ENCODE measurements around the gene SLC66A2. TPM values are rescaled to one million over a fixed set of nuclear protein-coding genes. Genes with fewer than 3 reads are reported as not detected.
"Not testable (repeated sequence)": the region's sequence is repeated elsewhere in the genome, so short reads cannot be mapped to it uniquely, and the experiment has no call there.

Gene SLC66A2
- total RNA-seq (2014; rRNA removed; shearing (Covaris generic)) = 19.6 and 28.6 TPM in 2 replicates

DNA sequence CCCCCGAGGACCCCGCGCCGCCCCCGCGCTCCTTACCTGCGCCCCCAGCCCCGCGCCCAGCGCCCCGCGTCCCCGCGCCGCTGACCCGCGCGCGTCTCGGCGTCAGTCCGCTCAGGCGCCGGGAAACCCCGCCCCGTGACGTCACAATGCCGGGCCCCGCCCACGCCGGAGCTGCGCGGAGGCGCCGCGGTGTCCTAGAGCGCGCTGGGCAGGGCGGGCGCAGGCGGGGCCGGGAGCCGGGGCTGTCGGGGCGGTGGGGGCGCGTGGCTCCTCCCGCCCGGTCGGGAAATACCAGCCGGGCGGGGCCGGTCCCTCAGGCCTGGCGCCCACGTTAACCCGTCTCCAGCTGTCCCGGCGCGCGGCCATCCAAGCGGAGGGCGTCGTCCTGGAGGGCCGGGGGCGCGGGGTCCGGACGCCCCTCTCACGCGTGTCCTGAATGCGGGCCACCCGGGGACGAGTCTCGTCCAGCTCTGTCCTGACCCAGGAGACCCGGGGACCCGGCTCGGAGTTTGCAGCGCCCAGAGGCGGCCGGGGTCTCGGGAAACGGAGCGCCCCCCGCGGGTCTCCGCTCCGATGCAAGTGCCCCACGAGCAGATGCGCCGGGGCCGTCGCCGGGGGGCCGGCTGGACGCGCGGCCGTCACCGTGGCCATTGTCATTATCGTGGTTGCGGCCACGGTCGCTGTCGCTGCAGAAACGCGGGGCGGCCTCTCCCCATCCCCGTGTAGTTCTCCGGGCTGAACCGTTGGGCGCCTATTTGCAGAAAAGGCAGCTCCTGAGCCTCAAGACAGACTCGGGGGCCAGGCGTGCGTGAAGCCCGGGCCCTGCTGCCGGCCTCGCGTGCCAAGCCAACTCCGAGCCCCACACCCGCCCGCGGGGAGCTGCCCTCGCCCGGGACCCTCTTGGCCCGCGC lies at the start of gene SLC66A2:
TSS of gene SLC66A2 (minus strand) at position 109 of the 911 bp plus-strand sequence. CDS start 727 bp downstream, outside the sequence.
- DNase-seq = peak; percentile 98
- H3K27me3 ChIP-seq (ENCODE audit: control insufficient read depth, insufficient read depth, low read length) = peaks cover 57% of the 10 kb centered on the region

DNA sequence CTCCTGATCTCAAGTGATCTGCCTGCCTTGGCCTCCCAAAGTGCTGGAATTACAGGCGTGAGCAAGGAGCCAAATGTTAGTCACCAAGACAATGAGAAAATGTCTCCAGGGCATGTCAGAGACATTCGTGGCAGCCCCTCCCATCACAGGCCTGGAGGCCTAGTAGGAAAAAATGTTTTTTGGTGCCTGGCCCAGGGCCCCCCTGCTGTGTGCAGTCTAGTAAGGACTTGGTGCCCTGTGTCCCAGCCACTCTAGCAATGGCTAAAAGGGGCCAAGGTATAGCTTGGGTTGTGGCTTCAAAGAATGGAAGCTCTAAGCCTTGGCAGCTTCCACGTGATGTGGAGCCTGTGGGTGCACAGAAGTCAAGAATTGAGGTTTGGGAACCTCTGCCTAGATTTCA lies 49.4 kb upstream of the SLC66A2 start:
- Histone ChIP-seq H3K27me3 (ENCODE audit: control insufficient read depth, insufficient read depth, low read length) (no peaks in the 10 kb centered on the region), H3K36me3 (replicated peaks; ENCODE audit: control insufficient read depth, insufficient read depth, low read length) (no peaks in the 10 kb centered on the region), H3K4me3 (ENCODE audit: insufficient read depth, low read depth, low read length) (no peak overlapping the region)
- DNase-seq = no peak

More for the DNA sequence above, at the start of gene SLC66A2:
- Histone ChIP-seq H3K4me3 (ENCODE audit: insufficient read depth, low read depth, low read length) (peak within 1 kb of the TSS; percentile 64), H3K36me3 (replicated peaks; ENCODE audit: control insufficient read depth, insufficient read depth, low read length) (no peaks in the 10 kb centered on the region)

DNA sequence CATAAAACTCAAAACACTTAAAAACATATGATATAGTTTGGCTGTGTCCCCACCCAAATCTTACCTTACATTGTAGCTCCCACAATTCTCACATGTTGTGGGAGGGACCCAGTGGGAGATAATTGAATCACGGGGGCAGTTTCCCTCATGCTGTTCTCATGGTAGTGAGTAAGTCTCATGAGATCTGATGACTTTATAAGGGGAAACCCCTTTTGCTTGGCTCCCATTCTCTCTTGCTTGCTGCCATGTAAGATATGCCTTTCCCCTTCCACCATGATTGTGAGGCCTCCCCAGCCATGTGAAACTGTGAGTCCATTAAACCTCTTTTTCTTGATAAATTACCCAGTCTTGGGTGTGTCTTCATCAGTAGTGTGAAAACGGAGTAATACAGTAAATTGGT lies 48.2 kb upstream of the SLC66A2 start:
- not testable (repeated sequence) for H3K27me3 ChIP-seq (ENCODE audit: control insufficient read depth, insufficient read depth, low read length); H3K36me3 ChIP-seq (replicated peaks; ENCODE audit: control insufficient read depth, insufficient read depth, low read length); DNase-seq; H3K4me3 ChIP-seq (ENCODE audit: insufficient read depth, low read depth, low read length)

DNA sequence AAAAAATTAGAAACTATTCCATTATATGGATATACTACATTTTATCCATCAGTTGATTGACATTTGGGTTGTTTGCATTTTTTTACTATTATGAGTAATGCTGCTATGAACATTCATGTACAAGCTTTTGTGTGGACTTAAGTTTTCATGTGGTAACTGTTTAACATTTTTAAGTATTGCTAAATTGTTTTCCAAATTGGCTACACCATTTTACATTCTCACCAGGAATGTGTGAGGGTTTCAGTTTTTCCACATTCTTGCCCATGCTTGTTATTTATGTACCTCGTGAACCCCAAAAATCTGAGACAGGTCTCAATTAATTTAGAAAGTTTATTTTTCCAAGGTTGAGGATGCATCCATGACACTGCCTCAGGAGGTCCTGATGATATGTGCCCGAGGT lies 40.0 kb upstream of the SLC66A2 start:
- H3K4me3 ChIP-seq (ENCODE audit: insufficient read depth, low read depth, low read length) = no peak overlapping the region
- DNase-seq = no peak
- no peaks in the 10 kb centered on the region; the same call in 1 of the 2 replicates for H3K36me3 ChIP-seq (replicated peaks; ENCODE audit: control insufficient read depth, insufficient read depth, low read length)
- no peaks in the 10 kb centered on the region for H3K27me3 ChIP-seq (ENCODE audit: control insufficient read depth, insufficient read depth, low read length)

DNA sequence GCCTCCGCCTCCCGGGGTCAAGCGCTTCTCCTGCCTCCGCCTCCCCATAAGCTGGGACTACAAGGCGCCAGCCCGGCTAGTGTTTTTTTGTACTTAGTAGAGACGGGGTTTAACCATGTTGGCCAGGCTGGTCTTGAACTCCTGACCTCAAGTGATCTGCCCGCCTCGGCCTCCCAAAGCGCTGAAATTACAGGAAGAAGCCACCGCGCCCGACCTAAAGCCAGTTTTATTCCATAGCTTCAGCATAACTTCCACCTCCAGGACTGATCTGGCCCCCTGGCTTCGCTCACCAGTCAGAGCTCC lies 37.7 kb upstream of the SLC66A2 start:
- H3K27me3 ChIP-seq (ENCODE audit: control insufficient read depth, insufficient read depth, low read length) = no peaks in the 10 kb centered on the region
- H3K4me3 ChIP-seq (ENCODE audit: insufficient read depth, low read depth, low read length) = peak overlapping the region; percentile 97
- DNase-seq = no peak
- peaks cover 7% of the 10 kb centered on the region for H3K36me3 ChIP-seq (replicated peaks; ENCODE audit: control insufficient read depth, insufficient read depth, low read length)

DNA sequence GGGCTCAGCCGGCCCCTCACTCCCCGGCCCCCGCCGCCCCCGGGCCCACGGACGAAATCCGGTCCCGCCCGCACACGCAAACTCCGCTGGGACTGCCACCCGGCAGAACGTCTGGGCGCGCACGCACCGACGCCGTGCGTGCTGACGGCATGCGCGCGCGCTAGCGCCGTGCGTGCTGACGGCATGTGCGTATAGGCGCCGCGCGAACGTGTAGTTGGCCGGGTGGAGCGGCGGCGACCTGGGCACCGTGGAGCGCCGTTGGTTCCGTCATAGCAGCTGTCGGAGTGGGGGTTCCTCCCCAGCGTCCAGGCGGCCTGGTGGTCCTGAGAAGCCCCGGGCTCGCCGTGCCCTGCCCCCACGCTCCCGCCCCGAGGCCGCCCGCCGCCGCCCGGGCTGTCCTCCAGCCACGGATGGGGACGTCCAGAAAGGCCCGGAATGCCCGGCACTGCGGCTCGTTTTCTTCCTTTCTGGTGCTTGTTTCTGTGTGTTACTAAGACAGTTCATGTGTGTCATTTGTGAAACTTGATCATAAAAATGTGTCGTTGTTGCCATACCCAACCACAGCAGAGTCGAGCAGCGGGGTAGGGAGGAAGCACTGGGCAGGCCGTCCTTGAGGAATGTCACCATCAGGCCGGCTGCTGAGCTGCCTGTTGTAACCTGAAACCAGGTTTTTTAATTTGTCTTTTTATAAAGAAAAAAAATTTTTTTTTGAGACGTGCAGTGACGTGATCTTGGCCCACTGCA lies 37.2 kb upstream of the SLC66A2 start, which contains the start of gene TXNL4A:
TSS of gene TXNL4A (minus strand) at position 113 of the 744 bp plus-strand sequence. CDS start 171 bp downstream, outside the sequence.
- DNase-seq = peak; percentile 91
- H3K36me3 ChIP-seq (replicated peaks; ENCODE audit: control insufficient read depth, insufficient read depth, low read length) = peaks cover 7% of the 10 kb centered on the region
- H3K4me3 ChIP-seq (ENCODE audit: insufficient read depth, low read depth, low read length) = peak within 1 kb of the TSS; percentile 97
- H3K27me3 ChIP-seq (ENCODE audit: control insufficient read depth, insufficient read depth, low read length) = no peaks in the 10 kb centered on the region

DNA sequence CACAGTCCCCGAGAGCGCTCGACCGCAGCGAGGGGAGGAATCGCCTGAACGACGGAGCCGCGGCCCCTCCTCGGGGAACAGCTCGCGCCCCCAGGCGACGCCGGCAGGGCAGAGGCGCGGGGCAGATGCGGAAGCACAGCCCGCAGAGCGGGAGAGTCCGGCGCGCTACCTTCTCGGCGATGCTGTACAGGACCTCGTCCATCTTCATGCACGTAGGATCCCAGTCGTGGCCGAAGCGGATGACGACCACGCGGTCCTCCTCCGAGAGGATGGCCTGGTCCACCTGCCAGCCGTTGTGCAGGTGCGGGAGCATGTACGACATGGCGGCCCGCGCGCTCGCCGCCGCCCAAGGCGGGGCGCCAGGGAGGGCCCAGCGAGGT lies 36.6 kb upstream of the SLC66A2 start:
- peaks cover 7% of the 10 kb centered on the region for H3K36me3 ChIP-seq (replicated peaks; ENCODE audit: control insufficient read depth, insufficient read depth, low read length)
- no peak for DNase-seq

DNA sequence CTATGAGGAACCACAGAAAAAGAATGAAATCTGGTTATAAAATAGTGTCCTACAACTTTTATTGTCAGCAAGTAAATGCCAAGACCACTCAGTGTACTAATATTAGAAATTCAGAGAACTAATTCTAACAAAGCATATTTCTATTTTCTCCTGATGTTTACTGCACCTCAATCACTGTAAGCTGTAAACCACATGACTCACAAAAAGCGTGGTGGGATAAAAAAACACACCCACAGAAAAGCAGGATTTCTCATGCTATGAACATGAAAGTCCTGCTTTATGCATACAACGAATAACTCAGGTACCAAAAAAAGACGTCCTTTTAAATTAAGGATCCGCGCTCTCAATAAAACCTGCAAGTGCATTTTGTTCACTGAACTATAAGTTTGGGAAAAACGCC lies 36.1 kb upstream of the SLC66A2 start:
- Histone ChIP-seq H3K4me3 (ENCODE audit: insufficient read depth, low read depth, low read length) (peak overlapping the region; percentile 97), H3K36me3 (replicated peaks; ENCODE audit: control insufficient read depth, insufficient read depth, low read length) (peaks cover 7% of the 10 kb centered on the region), H3K27me3 (ENCODE audit: control insufficient read depth, insufficient read depth, low read length) (no peaks in the 10 kb centered on the region)
- DNase-seq = no peak

More for the DNA sequence above, 36.6 kb upstream of the SLC66A2 start:
- H3K4me3 ChIP-seq (ENCODE audit: insufficient read depth, low read depth, low read length) = peak overlapping the region; percentile 97
- H3K27me3 ChIP-seq (ENCODE audit: control insufficient read depth, insufficient read depth, low read length) = no peaks in the 10 kb centered on the region

DNA sequence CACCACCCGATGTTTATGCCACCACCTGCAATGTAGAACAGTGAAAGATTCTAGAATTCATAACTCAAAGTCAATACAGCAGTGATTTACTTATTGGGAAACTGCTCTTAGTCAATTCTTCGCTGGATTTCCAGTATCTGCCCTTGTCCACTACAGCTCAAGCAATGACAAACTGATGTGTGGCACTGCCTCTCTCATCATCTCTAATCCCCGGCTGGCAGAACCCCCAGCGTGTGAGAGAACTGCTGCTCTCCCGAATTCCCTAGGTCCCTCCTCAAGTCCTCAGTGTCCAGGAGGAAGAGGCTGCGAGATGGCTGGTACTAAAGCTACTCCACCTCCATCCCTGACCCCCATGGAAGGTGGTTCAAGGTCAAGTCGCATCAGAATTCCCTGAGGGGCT lies 35.3 kb upstream of the SLC66A2 start:
- H3K27me3 ChIP-seq (ENCODE audit: control insufficient read depth, insufficient read depth, low read length) = no peaks in the 10 kb centered on the region
- no peak for DNase-seq

DNA sequence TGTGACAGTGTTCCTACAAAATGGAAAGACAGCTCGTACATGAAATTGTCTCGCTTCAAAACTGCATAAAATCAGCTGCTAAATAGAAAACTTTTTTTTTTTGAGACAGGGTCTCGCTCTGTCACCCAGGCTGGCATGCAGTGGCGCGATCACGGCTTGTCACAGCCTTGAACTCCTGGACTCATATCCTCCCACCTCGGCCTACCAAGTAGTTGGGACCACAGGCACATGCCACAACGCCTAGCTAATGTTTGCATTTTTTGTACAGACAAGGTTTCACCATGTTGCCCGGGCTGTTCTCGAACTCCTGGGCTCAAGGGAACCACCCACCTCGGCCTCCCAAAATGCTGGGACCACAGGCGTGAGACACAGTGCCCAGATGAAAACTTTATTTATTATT lies 33.7 kb upstream of the SLC66A2 start:
- Histone ChIP-seq H3K36me3 (replicated peaks; ENCODE audit: control insufficient read depth, insufficient read depth, low read length) (peaks cover 7% of the 10 kb centered on the region), H3K27me3 (ENCODE audit: control insufficient read depth, insufficient read depth, low read length) (no peaks in the 10 kb centered on the region), H3K4me3 (ENCODE audit: insufficient read depth, low read depth, low read length) (no peak overlapping the region)
- DNase-seq = no peak

More for the DNA sequence above, 35.3 kb upstream of the SLC66A2 start:
- Histone ChIP-seq H3K4me3 (ENCODE audit: insufficient read depth, low read depth, low read length) (no peak overlapping the region), H3K36me3 (replicated peaks; ENCODE audit: control insufficient read depth, insufficient read depth, low read length) (peaks cover 7% of the 10 kb centered on the region)

DNA sequence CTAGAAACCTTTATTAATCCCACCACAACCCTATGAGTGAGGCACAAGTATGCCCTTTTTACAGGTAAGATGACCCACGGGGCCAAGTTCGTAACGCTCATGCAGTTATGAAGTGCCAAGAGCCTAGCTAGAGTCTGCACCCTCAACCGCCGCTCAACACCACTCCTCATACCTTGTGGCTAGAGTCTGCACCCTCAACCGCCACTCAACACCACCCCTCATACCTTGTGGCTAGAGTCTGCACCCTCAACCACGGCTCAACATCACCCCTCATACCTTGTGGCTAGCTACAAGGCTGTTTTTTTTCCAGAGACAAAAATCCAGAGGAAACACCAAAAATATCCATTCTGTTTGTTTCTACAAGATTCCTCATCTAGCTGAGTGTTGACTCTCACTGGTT lies 32.3 kb upstream of the SLC66A2 start:
- Histone ChIP-seq H3K4me3 (ENCODE audit: insufficient read depth, low read depth, low read length) (no peak overlapping the region), H3K27me3 (ENCODE audit: control insufficient read depth, insufficient read depth, low read length) (no peaks in the 10 kb centered on the region), H3K36me3 (replicated peaks; ENCODE audit: control insufficient read depth, insufficient read depth, low read length) (peaks cover 7% of the 10 kb centered on the region)
- no peak for DNase-seq

DNA sequence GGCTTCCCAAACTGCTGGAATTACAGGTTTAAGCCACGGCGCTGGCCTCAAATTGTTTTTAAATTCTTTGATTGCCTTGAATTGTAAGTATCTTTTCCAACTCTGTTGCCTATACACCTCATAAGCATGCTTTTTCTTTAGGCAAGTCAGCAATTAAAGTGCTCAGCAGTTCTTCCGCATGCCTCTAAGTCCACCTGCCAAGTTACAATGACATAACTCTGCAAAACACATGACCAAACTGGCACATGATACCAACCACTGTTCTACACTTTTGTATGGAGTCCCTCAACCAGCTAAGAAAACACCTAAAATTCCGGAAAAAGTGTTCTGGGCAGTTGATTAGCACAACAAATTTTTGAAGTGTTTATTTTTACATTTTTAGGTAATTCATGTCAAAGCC lies 31.8 kb upstream of the SLC66A2 start:
- no peaks in the 10 kb centered on the region for H3K27me3 ChIP-seq (ENCODE audit: control insufficient read depth, insufficient read depth, low read length)
- peaks cover 7% of the 10 kb centered on the region for H3K36me3 ChIP-seq (replicated peaks; ENCODE audit: control insufficient read depth, insufficient read depth, low read length)
- H3K4me3 ChIP-seq (ENCODE audit: insufficient read depth, low read depth, low read length) = no peak overlapping the region
- no peak for DNase-seq

DNA sequence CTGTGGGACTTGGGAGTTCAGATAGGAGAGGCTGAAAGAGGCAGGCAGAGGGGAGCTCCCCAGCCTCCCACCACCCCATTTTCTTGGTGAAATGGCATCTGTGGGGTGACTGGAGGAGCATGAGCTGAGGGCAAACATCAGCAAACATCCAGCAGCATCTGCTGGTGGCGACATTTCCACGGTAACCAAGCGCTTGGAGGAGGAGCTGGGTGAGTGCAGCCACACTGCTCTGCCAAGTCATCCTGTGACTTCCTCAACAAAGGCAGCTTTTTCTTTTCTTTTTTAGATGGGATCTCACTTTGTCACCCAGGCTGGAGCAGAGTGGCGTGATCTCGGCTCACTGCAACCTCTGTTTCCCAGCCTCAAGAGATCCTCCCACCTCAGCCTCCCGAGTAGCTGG lies 31.3 kb upstream of the SLC66A2 start:
- Histone ChIP-seq H3K4me3 (ENCODE audit: insufficient read depth, low read depth, low read length) (no peak overlapping the region), H3K27me3 (ENCODE audit: control insufficient read depth, insufficient read depth, low read length) (no peaks in the 10 kb centered on the region), H3K36me3 (replicated peaks; ENCODE audit: control insufficient read depth, insufficient read depth, low read length) (peaks cover 7% of the 10 kb centered on the region)
- DNase-seq = no peak

DNA sequence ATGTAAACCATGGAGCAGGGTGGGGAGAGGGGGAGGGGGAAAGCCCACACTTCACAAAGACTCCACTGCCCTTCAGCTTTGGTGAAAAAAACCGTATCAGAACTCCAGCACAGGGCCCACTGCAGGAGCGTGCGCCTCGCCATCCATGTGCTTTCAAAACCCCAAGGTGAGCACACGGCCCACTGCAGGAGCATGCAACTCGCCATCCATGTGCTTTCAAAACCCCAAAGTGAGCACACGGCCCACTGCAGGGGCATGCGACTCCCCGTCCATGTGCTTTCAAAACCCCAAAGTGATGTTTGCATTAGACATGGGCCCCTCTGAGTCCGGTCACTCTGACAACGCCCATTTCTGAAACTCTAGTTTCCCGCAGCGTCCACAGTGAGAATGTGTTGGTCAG lies 29.1 kb upstream of the SLC66A2 start:
- Histone ChIP-seq H3K4me3 (ENCODE audit: insufficient read depth, low read depth, low read length) (no peak overlapping the region), H3K36me3 (replicated peaks; ENCODE audit: control insufficient read depth, insufficient read depth, low read length) (peaks cover 12% of the 10 kb centered on the region), H3K27me3 (ENCODE audit: control insufficient read depth, insufficient read depth, low read length) (no peaks in the 10 kb centered on the region)
- DNase-seq = no peak

DNA sequence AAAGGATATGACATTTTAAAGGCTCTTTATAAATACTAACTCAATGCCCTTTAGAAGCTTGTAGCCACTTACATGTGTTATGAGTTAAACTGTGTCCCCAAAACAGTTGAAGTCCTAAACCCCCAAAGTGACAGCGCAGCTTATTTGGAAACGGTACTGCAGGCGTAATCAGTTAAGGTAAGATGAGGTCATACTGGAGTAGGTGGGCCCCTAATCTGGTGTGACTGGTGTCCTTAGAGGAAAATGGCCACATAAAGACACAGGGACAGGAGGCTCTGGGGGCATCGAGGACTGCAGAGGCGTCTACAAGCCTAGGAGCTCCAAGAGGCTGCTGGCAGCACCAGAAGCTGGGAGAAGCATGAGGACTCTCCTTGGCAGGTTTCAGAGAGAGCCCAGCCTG lies 28.4 kb upstream of the SLC66A2 start:
- H3K27me3 ChIP-seq (ENCODE audit: control insufficient read depth, insufficient read depth, low read length) = no peaks in the 10 kb centered on the region
- H3K36me3 ChIP-seq (replicated peaks; ENCODE audit: control insufficient read depth, insufficient read depth, low read length) = peaks cover 9% of the 10 kb centered on the region

More for the DNA sequence above, 28.4 kb upstream of the SLC66A2 start:
- DNase-seq = no peak
- H3K4me3 ChIP-seq (ENCODE audit: insufficient read depth, low read depth, low read length) = no peak overlapping the region
